ENCODE measurements around the gene DNAJC13. TPM values are rescaled to one million over a fixed set of nuclear protein-coding genes. Genes with fewer than 3 reads are reported as not detected.
"Not testable (repeated sequence)": the region's sequence is repeated elsewhere in the genome, so short reads cannot be mapped to it uniquely, and the experiment has no call there.

The DNAJC13 gene
- total and polyA plus RNA-seq, 2 experiments from 2014 or later, result 17.8 to 51.1 TPM

- Histone ChIP-seq H3K4me2 (ENCODE audit: unreplicated experiment) (no peak overlapping the region), H3F3A (ENCODE audit: insufficient read depth) (no peaks in the 10 kb centered on the region), H3K4me3 (no peak overlapping the region), H3K9me3 (ENCODE audit: low read depth) (no peaks in the 10 kb centered on the region), H3K36me3 (ENCODE audit: low read depth) (no peaks in the 10 kb centered on the region), H3K9me2 (ENCODE audit: insufficient read depth) (no peaks in the 10 kb centered on the region), H2AFZ (no peak overlapping the region), H3K9ac (no peak overlapping the region), H3K27me3 (replicated peaks; ENCODE audit: insufficient read depth) (no peaks in the 10 kb centered on the region; the same call in 1 of the 2 replicates), H3K27ac (no peak overlapping the region), H3K4me1 (ENCODE audit: insufficient read depth) (no peaks in the 10 kb centered on the region), H4K20me1 (ENCODE audit: insufficient read depth) (no peaks in the 10 kb centered on the region), H3K79me2 (ENCODE audit: insufficient read depth) (no peaks in the 10 kb centered on the region)
- in situ Hi-C loops (cut with MboI), result no loop called here
- WGBS, 2 experiments (ENCODE audit: low coverage in 1 of 2, low lambda C conversion rate in 2 of 2, missing lambda C conversion rate in 2 of 2), result 23 to 25% methylated on average over 4 of the region's 4 CpGs
- no peak for DNase-seq
- no peak for TF ChIP-seq EZH2phosphoT487 (IDR thresholded peaks at IDR 0.05; ENCODE audit: insufficient read depth, low read depth)
- TF ChIP-seq EZH2 (IDR thresholded peaks at IDR 0.05; ENCODE audit: insufficient read depth, poor library complexity, severe bottlenecking), result no peak
Observed at GRCh38 chr3:132382267-132382666, 35.0 kb upstream of the DNAJC13 start.

DNA sequence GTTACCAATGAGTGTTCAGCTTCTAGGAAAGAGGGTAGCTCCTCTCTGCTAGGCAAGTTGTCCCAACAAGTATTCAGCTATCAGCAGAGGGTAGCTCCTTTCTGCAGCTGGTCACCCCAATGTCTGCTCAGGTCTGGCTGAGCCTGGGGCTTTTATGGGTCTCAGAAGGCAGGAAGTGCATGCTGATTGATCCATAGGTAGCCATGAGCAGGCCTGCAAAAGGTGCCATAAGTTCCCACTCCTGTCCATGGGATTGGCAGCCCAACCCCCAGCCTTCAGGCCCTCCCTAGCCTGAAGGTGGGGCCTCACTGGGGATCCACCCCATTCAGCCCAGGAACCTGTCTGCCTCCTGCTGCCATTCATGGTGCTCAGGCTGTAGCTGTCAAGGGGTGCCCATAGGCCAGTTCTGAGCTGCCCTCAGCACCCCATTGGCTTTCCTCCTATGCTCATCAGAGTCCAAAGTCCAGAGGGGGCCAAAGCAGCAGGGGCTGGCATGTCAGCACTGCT lies 34.6 kb upstream of the DNAJC13 start:
- in situ Hi-C loops (cut with MboI), result no loop called here
- Histone ChIP-seq H4K20me1 (ENCODE audit: insufficient read depth) (no peaks in the 10 kb centered on the region), H3K27ac (no peak overlapping the region), H3K79me2 (ENCODE audit: insufficient read depth) (no peaks in the 10 kb centered on the region), H3K36me3 (ENCODE audit: low read depth) (no peaks in the 10 kb centered on the region), H3K9me2 (ENCODE audit: insufficient read depth) (no peaks in the 10 kb centered on the region), H2AFZ (no peak overlapping the region), H3K9ac (no peak overlapping the region), H3K27me3 (replicated peaks; ENCODE audit: insufficient read depth) (no peaks in the 10 kb centered on the region; the same call in 1 of the 2 replicates), H3K4me2 (ENCODE audit: unreplicated experiment) (no peak overlapping the region), H3K9me3 (ENCODE audit: low read depth) (no peaks in the 10 kb centered on the region), H3F3A (ENCODE audit: insufficient read depth) (no peaks in the 10 kb centered on the region), H3K4me1 (ENCODE audit: insufficient read depth) (no peaks in the 10 kb centered on the region), H3K4me3 (no peak overlapping the region)
- no peak for DNase-seq
- TF ChIP-seq EZH2 (IDR thresholded peaks at IDR 0.05; ENCODE audit: insufficient read depth, poor library complexity, severe bottlenecking), result no peak
- no peak for TF ChIP-seq EZH2phosphoT487 (IDR thresholded peaks at IDR 0.05; ENCODE audit: insufficient read depth, low read depth)

- H3K4me3 ChIP-seq, result no peak overlapping the region
- no peak overlapping the region for H3K27ac ChIP-seq
- no peaks in the 10 kb centered on the region for H3K4me1 ChIP-seq (ENCODE audit: insufficient read depth)
- WGBS, 2 experiments (ENCODE audit: low coverage in 1 of 2, low lambda C conversion rate in 2 of 2, missing lambda C conversion rate in 2 of 2), result 86 to 87% methylated on average over 8 of the region's 8 CpGs
- H3K36me3 ChIP-seq (ENCODE audit: low read depth), result no peaks in the 10 kb centered on the region
- no peaks in the 10 kb centered on the region for H4K20me1 ChIP-seq (ENCODE audit: insufficient read depth)
- H3K4me2 ChIP-seq (ENCODE audit: unreplicated experiment), result no peak overlapping the region
- H3F3A ChIP-seq (ENCODE audit: insufficient read depth), result no peaks in the 10 kb centered on the region
- no peaks in the 10 kb centered on the region; the same call in 1 of the 2 replicates for H3K27me3 ChIP-seq (replicated peaks; ENCODE audit: insufficient read depth)
- no peak overlapping the region for H2AFZ ChIP-seq
- H3K9me3 ChIP-seq (ENCODE audit: low read depth), result no peaks in the 10 kb centered on the region
- H3K9me2 ChIP-seq (ENCODE audit: insufficient read depth), result no peaks in the 10 kb centered on the region
- H3K9ac ChIP-seq, result no peak overlapping the region
- no peaks in the 10 kb centered on the region for H3K79me2 ChIP-seq (ENCODE audit: insufficient read depth)
- TF ChIP-seq EZH2 (IDR thresholded peaks at IDR 0.05; ENCODE audit: insufficient read depth, poor library complexity, severe bottlenecking) (no peak), EZH2phosphoT487 (IDR thresholded peaks at IDR 0.05; ENCODE audit: insufficient read depth, low read depth) (no peak)
- no peak for DNase-seq
- in situ Hi-C loops (cut with MboI), result no loop called here
Observed at GRCh38 chr3:132386259-132386658, 31.0 kb upstream of the DNAJC13 start.

- in situ Hi-C loops (cut with MboI); H3K27ac ChIP-seq; H3K9me3 ChIP-seq (ENCODE audit: low read depth); H3K9ac ChIP-seq; H3K4me3 ChIP-seq; H2AFZ ChIP-seq; H3F3A ChIP-seq (ENCODE audit: insufficient read depth); H3K4me2 ChIP-seq (ENCODE audit: unreplicated experiment); H3K9me2 ChIP-seq (ENCODE audit: insufficient read depth); DNase-seq; H3K4me1 ChIP-seq (ENCODE audit: insufficient read depth); H3K36me3 ChIP-seq (ENCODE audit: low read depth); H3K27me3 ChIP-seq (replicated peaks; ENCODE audit: insufficient read depth); H3K79me2 ChIP-seq (ENCODE audit: insufficient read depth); H4K20me1 ChIP-seq (ENCODE audit: insufficient read depth): not testable (repeated sequence)
- WGBS, 2 experiments (ENCODE audit: low coverage in 1 of 2, low lambda C conversion rate in 2 of 2, missing lambda C conversion rate in 2 of 2), result 92 to 94% methylated on average over 1 of the region's 1 CpG
Observed at GRCh38 chr3:132392675-132393074, 24.6 kb upstream of the DNAJC13 start.

DNA sequence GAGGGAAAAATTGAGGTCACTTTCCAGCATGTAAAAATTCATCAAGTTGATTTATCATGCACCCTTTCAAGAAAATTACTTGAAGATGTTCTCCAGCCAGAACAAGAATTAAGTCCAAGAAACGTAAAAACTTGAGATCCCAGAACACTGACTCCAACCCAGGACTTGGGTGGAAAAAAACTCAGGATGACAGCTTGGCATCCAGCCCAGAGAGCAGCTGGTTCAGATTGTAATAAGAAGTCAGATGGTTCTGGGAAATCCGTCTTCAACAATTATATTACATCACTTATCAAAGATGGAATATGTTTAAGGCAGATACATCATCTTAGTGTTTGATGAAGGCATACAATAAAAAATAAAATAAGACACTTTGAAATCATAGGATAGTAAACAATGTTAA lies 23.0 kb upstream of the DNAJC13 start:
- WGBS, 2 experiments (ENCODE audit: low coverage in 1 of 2, low lambda C conversion rate in 2 of 2, missing lambda C conversion rate in 2 of 2), result 9 to 14% methylated on average over 2 of the region's 2 CpGs

More for the DNA sequence above, 23.0 kb upstream of the DNAJC13 start:
- Histone ChIP-seq H3K27ac (no peak overlapping the region), H2AFZ (no peak overlapping the region), H3K4me2 (ENCODE audit: unreplicated experiment) (no peak overlapping the region), H3K9me3 (ENCODE audit: low read depth) (no peaks in the 10 kb centered on the region), H3K4me1 (ENCODE audit: insufficient read depth) (no peaks in the 10 kb centered on the region), H3K27me3 (replicated peaks; ENCODE audit: insufficient read depth) (no peaks in the 10 kb centered on the region), H3K9me2 (ENCODE audit: insufficient read depth) (no peaks in the 10 kb centered on the region), H3K36me3 (ENCODE audit: low read depth) (no peaks in the 10 kb centered on the region), H4K20me1 (ENCODE audit: insufficient read depth) (no peaks in the 10 kb centered on the region), H3K79me2 (ENCODE audit: insufficient read depth) (no peaks in the 10 kb centered on the region), H3F3A (ENCODE audit: insufficient read depth) (no peaks in the 10 kb centered on the region), H3K4me3 (no peak overlapping the region), H3K9ac (no peak overlapping the region)
- in situ Hi-C loops (cut with MboI), result no loop called here
- TF ChIP-seq EZH2phosphoT487 (IDR thresholded peaks at IDR 0.05; ENCODE audit: insufficient read depth, low read depth) (no peak), EZH2 (IDR thresholded peaks at IDR 0.05; ENCODE audit: insufficient read depth, poor library complexity, severe bottlenecking) (no peak)
- DNase-seq, result peak; percentile 34

Measured in GM23248 (cell line).